HL-60 (cell line): ENCODE measurements around the gene BRK1.
"Not testable (repeated sequence)": the region's sequence is repeated elsewhere in the genome, so short reads cannot be mapped to it uniquely, and the experiment has no call there.

Source experiments
- DNase-seq, 2 experiments: peaks; one replicate each; pipeline ENCODE4 v3.0.0-alpha.2; 2010 to 2020; ENCODE audit warnings: low read depth in 1 of 2, low spot score in 1 of 2
- H3K27ac ChIP-seq: fragments of 250-450 bp; sonication (Bioruptor Pico); replicated peaks from 2 replicates; pipeline ENCODE4 v1.5.1; 2020; ENCODE audit warnings: mild to moderate bottlenecking, moderate library complexity
- H3K27me3 ChIP-seq: fragments of 250-450 bp; sonication (Bioruptor Pico); 2 replicates; pipeline ENCODE4 v1.5.1; 2021; ENCODE audit warnings: mild to moderate bottlenecking, moderate library complexity; ENCODE audit not compliant: insufficient read depth, poor library complexity, severe bottlenecking
- H3K4me3 ChIP-seq: replicated peaks from 2 replicates; pipeline ENCODE4 v1.5.1; 2011; ENCODE audit warnings: mild to moderate bottlenecking, control low read depth, low read length; ENCODE audit not compliant: insufficient read depth
- GABPA ChIP-seq: IDR thresholded peaks from 2 replicates; pipeline ENCODE4 v1.6.1; 2012; ENCODE audit warnings: low read depth
- POLR2AphosphoS5 ChIP-seq: IDR thresholded peaks from 2 replicates; pipeline ENCODE4 v1.6.1; 2012; ENCODE audit warnings: low read depth
- SPI1 ChIP-seq: IDR thresholded peaks from 2 replicates; pipeline ENCODE4 v1.6.1; 2012; ENCODE audit warnings: low read depth, mild to moderate bottlenecking, borderline replicate concordance
- TF ChIP-seq, protein P1 (sequence below): IDR thresholded peaks from 2 replicates; pipeline ENCODE4 v1.6.1; 2012; ENCODE audit warnings: low read depth; ENCODE audit not compliant: insufficient replicate concordance
- TF ChIP-seq, protein P2 (sequence below): IDR thresholded peaks from one replicate; pipeline ENCODE4 v1.5.1; 2011; ENCODE audit warnings: low read length, control low read depth, inconsistent platforms; ENCODE audit not compliant: insufficient read depth

The BRK1 gene

GRCh38 chr3:10088256-10088655 is 27.2 kb upstream of the BRK1 start:
- Histone ChIP-seq H3K27me3 (no peaks in the 10 kb centered on the region), H3K4me3 (no peak overlapping the region), H3K27ac (no peak overlapping the region)
- TF ChIP-seq, protein P1, sequence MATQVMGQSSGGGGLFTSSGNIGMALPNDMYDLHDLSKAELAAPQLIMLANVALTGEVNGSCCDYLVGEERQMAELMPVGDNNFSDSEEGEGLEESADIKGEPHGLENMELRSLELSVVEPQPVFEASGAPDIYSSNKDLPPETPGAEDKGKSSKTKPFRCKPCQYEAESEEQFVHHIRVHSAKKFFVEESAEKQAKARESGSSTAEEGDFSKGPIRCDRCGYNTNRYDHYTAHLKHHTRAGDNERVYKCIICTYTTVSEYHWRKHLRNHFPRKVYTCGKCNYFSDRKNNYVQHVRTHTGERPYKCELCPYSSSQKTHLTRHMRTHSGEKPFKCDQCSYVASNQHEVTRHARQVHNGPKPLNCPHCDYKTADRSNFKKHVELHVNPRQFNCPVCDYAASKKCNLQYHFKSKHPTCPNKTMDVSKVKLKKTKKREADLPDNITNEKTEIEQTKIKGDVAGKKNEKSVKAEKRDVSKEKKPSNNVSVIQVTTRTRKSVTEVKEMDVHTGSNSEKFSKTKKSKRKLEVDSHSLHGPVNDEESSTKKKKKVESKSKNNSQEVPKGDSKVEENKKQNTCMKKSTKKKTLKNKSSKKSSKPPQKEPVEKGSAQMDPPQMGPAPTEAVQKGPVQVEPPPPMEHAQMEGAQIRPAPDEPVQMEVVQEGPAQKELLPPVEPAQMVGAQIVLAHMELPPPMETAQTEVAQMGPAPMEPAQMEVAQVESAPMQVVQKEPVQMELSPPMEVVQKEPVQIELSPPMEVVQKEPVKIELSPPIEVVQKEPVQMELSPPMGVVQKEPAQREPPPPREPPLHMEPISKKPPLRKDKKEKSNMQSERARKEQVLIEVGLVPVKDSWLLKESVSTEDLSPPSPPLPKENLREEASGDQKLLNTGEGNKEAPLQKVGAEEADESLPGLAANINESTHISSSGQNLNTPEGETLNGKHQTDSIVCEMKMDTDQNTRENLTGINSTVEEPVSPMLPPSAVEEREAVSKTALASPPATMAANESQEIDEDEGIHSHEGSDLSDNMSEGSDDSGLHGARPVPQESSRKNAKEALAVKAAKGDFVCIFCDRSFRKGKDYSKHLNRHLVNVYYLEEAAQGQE = no peak
- TF ChIP-seq, protein P2, sequence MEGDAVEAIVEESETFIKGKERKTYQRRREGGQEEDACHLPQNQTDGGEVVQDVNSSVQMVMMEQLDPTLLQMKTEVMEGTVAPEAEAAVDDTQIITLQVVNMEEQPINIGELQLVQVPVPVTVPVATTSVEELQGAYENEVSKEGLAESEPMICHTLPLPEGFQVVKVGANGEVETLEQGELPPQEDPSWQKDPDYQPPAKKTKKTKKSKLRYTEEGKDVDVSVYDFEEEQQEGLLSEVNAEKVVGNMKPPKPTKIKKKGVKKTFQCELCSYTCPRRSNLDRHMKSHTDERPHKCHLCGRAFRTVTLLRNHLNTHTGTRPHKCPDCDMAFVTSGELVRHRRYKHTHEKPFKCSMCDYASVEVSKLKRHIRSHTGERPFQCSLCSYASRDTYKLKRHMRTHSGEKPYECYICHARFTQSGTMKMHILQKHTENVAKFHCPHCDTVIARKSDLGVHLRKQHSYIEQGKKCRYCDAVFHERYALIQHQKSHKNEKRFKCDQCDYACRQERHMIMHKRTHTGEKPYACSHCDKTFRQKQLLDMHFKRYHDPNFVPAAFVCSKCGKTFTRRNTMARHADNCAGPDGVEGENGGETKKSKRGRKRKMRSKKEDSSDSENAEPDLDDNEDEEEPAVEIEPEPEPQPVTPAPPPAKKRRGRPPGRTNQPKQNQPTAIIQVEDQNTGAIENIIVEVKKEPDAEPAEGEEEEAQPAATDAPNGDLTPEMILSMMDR = no peak
- TF ChIP-seq GABPA (no peak), SPI1 (no peak), POLR2AphosphoS5 (no peak)
- no peak for DNase-seq

GRCh38 chr3:10090179-10090578 is 25.3 kb upstream of the BRK1 start:
- no peaks in the 10 kb centered on the region for H3K27me3 ChIP-seq
- no peak for DNase-seq
- no peak overlapping the region for H3K4me3 ChIP-seq
- no peak overlapping the region for H3K27ac ChIP-seq
- TF ChIP-seq SPI1 (no peak), GABPA (no peak), POLR2AphosphoS5 (no peak)
- TF ChIP-seq, protein P2 = no peak
- TF ChIP-seq, protein P1 = no peak

DNA sequence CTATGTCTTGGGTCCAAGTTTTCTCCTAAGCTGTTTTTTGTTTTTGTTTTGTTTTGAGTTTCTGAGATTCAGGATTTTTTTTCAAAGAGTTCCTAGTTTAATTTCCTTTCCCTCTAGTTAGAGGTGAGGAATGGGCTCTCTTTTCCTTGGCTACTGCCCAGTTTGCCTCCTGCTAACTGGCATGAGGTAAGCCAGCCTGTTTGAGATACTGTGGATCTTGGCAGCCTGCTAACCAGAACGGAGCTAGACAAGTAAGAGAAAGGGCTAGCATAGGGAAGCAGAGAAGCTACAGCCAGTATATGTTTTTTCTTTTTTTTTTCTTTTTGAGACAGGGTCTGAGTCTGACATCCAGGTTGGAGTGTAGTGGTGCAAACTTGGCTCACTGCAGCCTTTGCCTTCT is 24.7 kb upstream of the BRK1 start:
- not testable (repeated sequence) for H3K4me3 ChIP-seq, H3K27me3 ChIP-seq, DNase-seq, H3K27ac ChIP-seq

DNA sequence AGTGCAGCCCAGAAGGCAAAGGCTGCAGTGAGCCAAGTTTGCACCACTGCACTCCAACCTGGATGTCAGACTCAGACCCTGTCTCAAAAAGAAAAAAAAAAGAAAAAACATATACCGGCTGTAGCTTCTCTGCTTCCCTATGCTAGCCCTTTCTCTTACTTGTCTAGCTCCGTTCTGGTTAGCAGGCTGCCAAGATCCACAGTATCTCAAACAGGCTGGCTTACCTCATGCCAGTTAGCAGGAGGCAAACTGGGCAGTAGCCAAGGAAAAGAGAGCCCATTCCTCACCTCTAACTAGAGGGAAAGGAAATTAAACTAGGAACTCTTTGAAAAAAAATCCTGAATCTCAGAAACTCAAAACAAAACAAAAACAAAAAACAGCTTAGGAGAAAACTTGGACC is 24.1 kb upstream of the BRK1 start:
- H3K27ac ChIP-seq, H3K4me3 ChIP-seq, H3K27me3 ChIP-seq, DNase-seq: not testable (repeated sequence)

- H3K27me3 ChIP-seq = no peaks in the 10 kb centered on the region
- TF ChIP-seq, protein P1 = no peak
- no peak for TF ChIP-seq POLR2AphosphoS5
- TF ChIP-seq GABPA = no peak
- TF ChIP-seq, protein P2 = no peak
- TF ChIP-seq SPI1 = no peak
- DNase-seq = no peak
- no peak overlapping the region for H3K4me3 ChIP-seq
- H3K27ac ChIP-seq = no peak overlapping the region
These were observed 21.8 kb upstream of the BRK1 start for GRCh38 chr3:10093678-10094077.
